ENCODE data around the gene CXCR6.
A peak's percentile ranks its signal among the peaks of the same experiment; 100 is the strongest.

CXCR6 gene
- 2.4 to 13.1 (median 6.6) reads per million in 4 donors for total RNA-seq

DNA sequence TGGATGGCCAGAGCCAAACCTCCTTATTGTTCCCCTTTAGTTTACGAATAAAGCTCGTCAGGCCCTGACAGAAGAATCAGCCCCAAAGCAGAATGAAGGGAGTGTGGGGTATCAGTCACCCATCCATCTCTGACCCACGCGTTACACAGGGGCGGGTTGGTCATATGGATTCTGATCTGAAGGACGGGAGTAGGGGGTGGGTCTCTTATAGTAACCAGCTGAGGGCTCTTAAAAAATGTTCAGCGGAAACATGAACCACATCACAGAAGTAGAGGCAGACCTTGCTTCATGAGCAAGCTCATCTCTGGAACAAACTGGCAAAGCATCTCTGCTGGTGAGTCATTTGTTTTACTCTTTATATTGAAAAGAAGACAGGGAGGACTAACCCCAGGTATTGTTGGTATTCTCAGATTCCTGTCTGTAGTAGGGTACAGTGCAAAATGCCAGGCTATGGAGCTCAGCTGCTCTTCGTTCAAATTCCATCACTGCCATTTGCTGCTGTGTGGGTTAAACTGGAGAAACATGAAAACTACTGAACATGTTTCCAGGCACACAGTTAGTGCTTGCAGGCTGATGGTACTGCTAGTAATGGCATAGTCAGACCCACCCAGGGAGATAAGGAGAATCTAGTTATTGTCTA, at the start of gene CXCR6:
CXCR6 (plus strand) TSS at position 258 of the 640 bp plus-strand sequence. CDS start 3,018 bp downstream, outside the sequence.
- peak in 3 of 5 donors; percentile 19 to 77 (median 23) for DNase-seq

- DNase-seq, result no peak
These were observed 49.2 kb upstream of the CXCR6 start for GRCh38 chr3:45894015-45894414.

GRCh38 chr3:45895686-45896468, 47.4 kb upstream of the CXCR6 start:
- no peak for DNase-seq

DNA sequence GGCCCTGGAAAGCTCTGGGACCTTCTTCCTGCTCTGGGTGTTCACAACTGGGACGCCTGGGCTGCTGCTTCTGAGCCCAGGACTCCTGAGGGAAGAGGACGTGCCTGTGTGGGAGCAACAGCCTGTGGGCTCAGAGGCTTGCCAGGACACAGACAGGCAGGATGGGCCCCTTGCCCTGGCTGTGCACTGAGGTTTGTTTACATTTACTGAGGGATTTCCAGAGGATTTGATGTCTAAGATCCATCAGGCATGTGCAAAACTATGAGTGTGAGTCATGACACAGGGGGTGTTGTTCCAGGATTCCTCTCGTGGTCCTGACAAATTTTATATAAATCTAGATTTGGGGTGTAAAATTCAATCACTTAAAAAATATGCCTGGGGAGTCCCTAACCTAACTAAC, 46.3 kb upstream of the CXCR6 start:
- no peak for DNase-seq

DNA sequence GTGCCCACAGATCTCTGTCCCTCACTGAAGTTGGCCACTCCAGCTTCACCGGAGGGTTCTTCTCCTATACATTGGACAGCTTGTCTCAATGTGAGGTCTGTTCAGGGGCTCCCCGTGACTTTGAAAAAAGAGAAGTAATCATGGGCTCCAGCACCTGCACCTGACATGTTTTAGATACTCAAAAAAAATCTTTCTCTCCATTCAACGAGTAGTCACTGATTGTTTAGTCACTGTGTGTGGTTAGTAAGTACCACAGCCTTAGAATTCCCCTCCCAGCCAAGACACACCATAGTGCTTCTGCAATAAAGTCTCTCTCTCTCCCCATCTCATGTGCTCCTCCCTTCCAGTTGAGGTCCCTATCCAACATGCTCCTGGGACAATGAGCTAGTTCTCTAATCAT, 38.3 kb upstream of the CXCR6 start:
- no peak for DNase-seq

GRCh38 chr3:45905755-45906154, 37.5 kb upstream of the CXCR6 start:
- no peak for DNase-seq

DNA sequence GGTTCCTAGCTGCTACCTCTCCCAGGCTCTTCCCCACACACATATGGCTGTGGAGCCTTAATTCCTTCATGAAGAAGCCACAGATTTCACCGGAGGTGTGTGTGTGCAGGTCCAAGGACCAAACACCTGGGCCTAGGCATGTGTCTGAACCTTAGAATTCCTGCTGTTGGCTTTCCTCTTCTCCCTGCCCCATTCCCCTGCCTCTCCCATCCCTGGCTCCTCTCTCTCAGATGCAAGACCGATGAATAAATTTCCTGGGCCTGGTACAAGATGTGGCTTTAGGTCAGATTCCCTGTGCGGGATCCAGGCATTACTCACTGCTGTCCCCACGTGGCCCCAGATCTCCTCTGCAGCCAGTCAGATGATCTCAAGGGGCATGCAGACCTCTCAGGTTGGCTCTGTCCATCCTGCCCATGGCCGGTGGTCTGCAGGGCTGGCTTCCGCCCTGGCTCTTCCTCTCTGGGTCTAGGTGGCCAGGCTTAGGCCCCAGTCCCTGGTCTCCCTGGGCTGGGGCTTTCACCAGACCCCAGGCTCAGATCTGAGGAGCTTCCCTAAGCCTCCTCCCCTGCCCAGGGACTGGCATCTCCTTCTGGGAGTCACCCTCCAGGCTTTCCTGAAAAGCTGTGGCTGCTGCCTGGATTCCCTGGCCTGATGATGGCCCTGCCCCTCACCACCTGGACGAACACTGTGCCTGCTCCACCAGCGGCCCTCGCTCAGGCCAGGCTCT, 36.4 kb upstream of the CXCR6 start:
- DNase-seq, result no peak

DNA sequence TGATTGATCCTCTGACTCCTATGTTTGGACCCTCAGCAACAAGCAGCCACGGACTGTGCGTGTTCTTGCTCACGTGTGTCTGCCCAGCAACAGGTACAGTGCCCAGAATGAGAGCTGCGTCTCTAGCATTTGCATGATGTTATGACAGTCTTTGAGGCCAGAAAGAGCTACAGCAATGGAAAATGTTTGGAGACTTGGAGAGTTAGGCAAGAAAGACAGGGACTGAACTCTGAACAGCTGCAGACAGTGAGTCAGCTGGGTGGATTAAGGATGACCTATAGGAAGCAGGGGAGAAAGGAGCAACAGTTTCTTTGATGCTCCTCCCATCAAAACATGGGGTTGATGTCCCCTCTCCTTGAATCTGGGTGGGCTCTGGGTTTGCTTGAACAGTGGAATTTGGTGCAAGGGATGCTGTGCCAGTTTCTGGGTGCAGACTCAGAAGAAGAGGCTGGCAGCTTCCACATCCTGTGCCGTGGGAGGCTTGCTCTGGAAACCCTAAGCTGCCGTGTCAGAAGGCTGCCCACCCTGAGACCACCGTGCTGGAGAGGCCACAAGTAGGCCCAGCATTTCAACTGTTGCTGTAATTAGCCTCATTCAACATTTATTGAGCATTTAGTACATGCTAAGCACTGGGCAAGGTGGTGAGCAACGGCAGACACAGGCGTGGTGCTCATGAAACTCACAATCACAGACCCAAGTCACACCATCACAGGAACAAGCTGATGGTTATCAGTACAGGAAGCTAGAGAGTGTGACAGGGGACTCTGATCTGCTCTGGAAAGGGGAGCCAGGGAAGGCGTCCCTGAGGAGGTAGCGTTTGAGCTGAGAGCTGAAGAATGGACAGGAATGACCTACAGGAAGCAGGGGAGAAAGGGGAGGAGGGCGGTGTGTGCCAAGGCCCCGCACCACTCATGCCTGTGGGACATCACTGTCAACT, 35.2 kb upstream of the CXCR6 start:
- DNase-seq, result peak in 2 of 5 donors; percentile 10 to 60

GRCh38 chr3:45908761-45909160, 34.5 kb upstream of the CXCR6 start:
- DNase-seq, result no peak

GRCh38 chr3:45909542-45909941, 33.7 kb upstream of the CXCR6 start:
- no peak for DNase-seq

- DNase-seq, result no peak
These were observed 32.4 kb upstream of the CXCR6 start for GRCh38 chr3:45910892-45911291.

- no peak for DNase-seq
These were observed 31.6 kb upstream of the CXCR6 start for GRCh38 chr3:45911511-45912226.

DNA sequence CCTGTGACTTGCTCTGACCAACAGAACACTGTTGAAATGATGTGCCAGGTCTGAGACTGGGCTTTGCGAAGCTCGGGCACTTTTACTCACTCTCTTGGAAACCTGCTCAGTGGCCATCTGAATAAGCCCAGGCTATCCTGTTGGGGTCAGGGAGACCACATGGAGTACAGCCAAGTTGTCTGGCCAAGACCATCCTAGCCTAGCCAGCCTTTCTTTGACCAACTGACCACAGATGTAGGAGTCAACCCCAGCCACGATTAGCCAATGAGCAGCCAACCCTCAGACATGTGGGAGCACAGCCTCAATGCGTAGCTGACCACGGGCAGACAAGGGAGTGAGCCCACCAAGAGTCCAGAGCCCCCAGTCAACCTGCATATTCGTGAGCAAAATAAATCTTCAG, 30.8 kb upstream of the CXCR6 start:
- DNase-seq, result no peak

GRCh38 chr3:45914362-45915058, 28.8 kb upstream of the CXCR6 start:
- no peak for DNase-seq

DNA sequence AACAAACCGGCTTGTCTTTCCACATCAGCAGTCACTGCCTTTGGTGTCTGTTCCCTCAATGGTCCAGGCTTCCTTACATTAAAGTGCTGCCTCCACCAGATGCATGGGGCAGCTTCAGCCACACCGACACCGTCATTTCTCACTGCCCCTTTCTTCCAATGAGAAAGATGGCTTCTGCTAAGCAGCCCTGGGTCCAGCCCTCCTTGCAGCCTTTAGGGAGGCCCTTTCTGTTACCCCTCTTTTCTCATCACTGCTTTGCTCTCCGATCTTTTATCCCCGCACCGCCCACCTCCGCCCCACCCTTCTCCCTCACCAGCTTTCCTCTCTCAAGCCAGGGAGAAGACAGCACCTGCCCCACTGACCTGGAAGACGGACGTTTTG, 28.2 kb upstream of the CXCR6 start:
- DNase-seq, result no peak

- DNase-seq, result peak; percentile 28 to 82 (median 49)
These were observed 27.6 kb upstream of the CXCR6 start for GRCh38 chr3:45915518-45916231.

DNA sequence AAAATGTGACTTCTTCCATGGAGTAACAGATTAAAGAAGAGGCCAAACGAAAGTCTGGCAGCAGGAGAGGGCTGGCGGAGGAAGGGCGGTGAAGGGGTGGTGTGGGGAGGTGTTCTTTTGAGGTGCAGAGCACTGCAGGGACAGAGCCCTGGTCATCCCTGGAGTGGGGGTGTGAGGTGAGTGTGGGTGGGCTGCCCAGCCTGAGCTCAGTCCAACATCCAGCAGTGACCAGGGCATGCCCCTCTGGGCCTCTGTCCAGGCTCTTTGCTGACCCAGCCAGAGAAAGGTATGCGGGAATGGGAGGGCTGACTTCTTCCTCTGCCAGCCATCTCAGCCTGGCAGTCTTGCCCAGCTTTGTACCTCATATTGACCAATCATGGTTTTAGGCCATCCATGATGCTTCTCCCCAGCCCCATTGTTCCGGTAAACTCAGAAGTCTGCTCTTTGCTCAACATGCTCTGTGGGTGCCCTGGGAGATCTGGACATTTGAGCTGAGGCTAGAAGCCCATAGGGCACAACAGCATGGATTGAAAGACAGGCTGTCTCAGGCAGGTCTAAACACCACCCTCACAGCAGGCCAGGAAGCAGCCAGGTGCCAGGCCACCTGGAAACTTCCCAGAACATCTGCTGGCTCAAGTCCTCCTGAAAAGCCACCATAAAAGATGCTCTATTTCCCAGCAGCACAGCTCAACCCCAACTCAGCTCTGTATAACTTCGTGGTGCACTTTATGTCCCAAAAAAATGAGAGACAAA, 25.9 kb upstream of the CXCR6 start:
- DNase-seq, result no peak

- no peak for DNase-seq
These were observed 21.9 kb upstream of the CXCR6 start for GRCh38 chr3:45921158-45922038.

GRCh38 chr3:45922039-45922326, 21.3 kb upstream of the CXCR6 start:
- DNase-seq, result no peak
